NCI-H1417 (cell line): ENCODE results near the gene LRRC2.
"Not testable (repeated sequence)": the region's sequence is repeated elsewhere in the genome, so short reads cannot be mapped to it uniquely, and the experiment has no call there.

Source experiments
- DNase-seq, 3 experiments: peaks; one replicate each; lab custom pipeline; 2025; lab: John Stamatoyannopoulos, UW

LRRC2 gene, protein sequence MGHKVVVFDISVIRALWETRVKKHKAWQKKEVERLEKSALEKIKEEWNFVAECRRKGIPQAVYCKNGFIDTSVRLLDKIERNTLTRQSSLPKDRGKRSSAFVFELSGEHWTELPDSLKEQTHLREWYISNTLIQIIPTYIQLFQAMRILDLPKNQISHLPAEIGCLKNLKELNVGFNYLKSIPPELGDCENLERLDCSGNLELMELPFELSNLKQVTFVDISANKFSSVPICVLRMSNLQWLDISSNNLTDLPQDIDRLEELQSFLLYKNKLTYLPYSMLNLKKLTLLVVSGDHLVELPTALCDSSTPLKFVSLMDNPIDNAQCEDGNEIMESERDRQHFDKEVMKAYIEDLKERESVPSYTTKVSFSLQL

DNA sequence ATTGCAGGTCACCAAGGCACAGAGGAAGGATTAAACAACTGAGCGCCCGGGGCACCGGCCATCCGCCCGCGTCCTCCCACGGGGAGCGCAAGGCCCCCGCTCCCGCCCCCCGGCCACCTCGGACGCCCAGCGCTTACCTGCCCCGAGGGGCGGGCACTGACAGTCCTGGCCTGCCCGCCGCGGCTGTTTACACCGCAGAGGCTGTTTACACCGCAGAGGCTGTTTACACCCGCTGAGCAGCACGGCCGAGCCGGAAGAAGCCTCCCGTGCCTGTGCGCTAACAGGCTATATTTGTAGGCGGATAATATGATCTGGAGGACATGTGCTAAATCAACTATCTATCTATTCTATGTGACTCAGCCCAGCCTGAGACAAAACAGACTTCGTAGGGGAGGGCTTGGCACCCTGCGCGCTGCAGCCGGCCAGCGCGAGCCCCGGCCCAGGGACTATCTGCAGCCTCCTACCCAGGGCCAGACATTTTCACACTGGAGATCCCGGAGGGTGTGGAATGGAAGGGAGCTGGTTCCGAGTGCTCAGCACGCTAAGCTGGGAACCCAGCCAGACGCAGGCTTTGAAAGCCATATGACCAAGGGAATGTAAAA is at the start of gene LRRC2:
Gene LRRC2 (minus strand): TSS at position 263 of the 602 bp plus-strand sequence. CDS start 14,711 bp downstream, outside the sequence.
- DNase-seq = peak in 2 of 3 experiments; percentile 45 to 70

DNA sequence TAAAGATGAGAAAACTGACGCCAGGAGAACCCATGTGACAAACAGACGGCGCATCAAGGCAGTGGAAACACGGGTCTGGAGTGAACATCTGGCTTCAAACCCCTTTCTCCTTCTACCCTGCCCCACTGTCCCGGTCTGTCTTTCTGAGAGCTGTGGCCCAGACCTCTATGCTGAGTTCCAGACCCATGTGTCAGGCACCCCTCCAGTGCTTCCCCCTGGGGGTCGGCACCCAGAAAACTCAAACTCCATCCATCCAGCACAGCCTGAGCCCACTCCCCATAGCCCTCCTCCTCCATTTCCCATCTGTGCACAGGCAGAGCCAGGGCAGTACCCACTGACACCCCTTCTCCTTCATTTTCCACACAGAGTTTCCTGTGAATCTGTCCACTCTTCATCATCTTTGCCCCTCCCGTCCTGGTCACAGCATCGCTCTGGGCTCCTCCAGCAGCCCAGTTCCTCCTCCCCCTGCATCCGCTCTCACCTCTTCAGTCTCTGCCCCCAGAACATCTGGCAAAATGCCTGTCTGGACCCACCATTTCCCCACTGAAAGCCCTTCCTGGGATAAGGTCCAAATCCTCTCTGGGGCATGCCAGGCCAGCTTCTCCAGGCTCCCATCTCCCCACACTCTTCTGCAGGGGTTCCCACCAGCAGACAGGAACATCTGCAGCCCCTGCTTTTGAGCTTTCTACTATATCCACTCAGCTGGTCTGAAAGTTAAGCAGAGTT is 49.1 kb upstream of the LRRC2 start:
- DNase-seq = no peak

GRCh38 chr3:46614431-46614830 is 48.3 kb upstream of the LRRC2 start:
- no peak for DNase-seq

DNA sequence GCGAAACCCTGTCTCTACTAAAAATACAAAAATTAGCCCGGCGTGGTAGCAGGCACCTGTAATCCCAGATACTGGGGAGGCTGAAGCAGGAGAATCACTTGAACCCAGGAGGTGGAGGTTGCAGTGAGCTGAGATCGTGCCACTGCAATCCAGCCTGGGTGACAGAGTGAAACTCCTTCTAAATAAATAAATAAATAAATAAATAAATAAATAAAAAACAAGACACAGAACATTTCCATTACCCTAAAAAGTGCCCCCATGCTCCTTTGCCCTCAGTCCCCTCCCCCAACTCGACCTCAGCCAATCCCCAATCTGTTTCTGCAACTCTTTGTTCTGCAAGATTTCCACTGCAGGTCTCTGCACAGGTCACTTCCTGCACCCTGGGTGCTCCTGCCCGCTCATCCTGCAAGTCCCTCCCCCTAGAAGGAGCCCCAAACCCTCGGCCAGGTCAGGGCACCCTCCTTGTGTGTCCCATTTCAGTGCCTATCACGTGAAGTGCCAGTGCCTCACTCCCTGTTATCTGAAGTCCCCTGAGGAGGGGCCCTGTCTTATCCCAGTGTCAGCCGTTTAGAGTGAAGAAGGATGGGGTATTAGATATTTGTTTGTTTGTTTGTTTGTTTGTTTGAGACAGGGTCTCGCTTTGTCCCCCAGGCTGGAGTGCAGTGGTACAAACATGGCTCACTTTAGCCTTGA is 47.4 kb upstream of the LRRC2 start:
- no peak for DNase-seq

DNA sequence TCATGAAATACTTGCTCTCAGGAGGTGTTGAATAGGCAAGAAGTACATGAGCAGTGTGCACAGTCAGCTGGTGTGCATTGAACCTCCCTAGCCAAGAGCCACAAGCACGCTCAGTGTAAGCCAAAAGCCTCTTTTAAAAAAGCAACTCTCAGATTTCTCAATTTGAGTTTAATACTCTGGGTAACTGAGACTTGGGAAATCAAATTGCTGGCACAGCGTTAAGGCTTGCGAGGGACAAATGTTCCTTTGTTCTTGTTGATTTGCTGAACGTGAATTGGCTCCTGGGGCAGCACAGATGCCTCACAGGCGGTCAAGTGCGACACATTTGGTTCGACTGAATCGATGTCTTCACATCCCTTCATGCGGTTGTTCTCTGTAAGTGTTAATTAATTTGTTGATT is 46.2 kb upstream of the LRRC2 start, which contains the start of gene FAM240A:
Gene FAM240A (plus strand): TSS at position 202 of the 400 bp plus-strand sequence. CDS start 159 bp downstream, at position 361.
- no peak for DNase-seq

DNA sequence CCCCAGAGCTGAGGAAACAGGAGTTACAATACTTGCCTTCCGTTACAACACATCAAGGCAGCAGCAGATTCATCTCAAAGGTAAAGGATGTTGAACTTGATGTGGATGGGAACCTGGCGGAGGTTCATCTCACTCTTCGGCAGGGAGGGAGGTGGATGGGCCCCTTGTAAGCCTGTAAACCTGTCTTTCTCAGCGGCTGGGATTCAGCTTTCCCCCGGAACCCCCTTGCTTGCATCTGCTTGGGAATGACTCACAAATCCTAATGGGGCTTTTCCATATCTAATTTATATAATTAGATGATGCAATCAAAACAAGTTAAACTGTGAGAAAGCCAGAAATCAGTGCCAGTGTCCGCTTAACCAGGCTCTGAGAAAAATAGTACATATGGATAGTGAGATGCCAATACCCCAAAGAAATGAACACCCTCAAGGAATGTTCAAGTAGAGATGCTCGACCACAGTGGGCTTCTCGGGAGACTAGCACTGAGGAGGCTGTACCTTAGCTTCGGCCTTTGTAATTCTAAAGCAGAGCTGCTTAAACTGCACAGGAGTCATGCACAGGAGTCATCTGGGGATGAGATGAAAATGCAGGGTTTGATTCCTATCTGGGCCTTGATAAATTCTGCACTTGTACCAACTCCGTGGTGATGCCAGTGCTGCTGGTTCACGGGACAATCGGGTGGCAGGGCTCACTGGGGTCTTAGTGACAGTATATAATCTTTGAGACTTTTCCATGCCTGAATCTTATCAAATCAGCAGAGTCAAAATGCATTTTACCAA is 44.0 kb upstream of the LRRC2 start:
- DNase-seq = no peak

- DNase-seq = no peak
Observed at GRCh38 chr3:46609212-46609721, 43.2 kb upstream of the LRRC2 start.

DNA sequence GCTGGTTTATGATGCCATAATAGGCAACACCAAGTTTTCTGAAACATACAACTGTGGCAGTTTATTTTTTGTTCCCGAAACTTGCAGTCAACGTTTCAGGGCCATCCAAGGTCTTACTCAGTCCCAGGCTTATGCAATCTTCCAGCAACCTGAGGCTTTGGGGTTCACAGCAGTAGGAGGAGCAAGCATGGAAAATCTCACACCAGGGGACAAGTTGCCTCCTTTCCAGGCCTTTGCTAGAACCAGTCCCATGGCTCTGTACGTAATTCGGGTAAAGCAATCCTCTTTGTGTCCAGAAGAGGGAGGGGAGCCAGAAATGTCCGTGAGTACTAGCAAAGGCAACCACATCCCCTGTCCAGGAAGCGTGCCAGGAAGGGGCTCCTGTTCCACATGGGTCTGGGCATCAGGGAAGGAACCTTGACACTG is 41.5 kb upstream of the LRRC2 start:
- no peak for DNase-seq

DNA sequence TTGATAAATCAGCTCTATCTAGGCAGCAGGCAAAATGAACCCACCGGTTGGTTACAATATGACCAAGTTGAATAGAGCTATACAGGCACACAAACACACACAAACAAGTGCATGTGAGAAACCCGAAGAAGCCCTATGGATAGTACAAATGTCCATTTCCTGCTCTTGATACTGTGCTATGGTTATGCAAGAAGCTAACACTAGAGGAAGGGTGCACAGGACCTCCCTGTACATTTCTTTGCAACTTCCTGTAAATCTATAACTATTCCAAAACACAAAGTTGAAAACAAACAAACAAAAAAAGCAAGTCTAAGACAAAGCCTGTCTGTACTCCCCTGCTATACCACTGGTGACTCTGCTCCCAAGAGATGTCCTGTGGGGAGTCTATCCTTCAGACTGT is 38.0 kb upstream of the LRRC2 start:
- no peak for DNase-seq

- no peak for DNase-seq
Observed at GRCh38 chr3:46603446-46604046, 37.4 kb upstream of the LRRC2 start.

- no peak for DNase-seq
Observed at GRCh38 chr3:46599590-46599989, 33.5 kb upstream of the LRRC2 start.

- no peak for DNase-seq
Observed at GRCh38 chr3:46595819-46596314, 29.8 kb upstream of the LRRC2 start.

GRCh38 chr3:46594723-46595122 is 28.6 kb upstream of the LRRC2 start:
- DNase-seq = no peak

DNA sequence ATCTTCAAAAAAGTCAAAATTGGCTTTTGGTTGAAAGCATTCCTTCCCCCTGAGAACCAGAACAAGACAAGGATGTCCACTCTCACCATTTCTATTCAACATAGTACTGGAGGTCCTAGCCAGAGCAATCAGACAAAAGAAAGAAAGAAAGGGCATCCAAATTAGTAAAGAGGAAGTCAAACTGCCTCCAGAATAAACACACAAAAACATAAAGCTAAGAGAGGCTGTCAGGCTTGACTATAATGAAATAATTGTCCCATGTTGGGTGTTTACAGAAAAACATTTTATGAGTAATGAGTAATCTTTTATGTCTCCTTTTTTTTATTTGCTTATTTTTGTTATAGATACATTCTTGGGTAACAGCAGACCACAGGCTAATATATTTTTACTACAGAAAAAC is 27.9 kb upstream of the LRRC2 start:
- DNase-seq = no peak

DNA sequence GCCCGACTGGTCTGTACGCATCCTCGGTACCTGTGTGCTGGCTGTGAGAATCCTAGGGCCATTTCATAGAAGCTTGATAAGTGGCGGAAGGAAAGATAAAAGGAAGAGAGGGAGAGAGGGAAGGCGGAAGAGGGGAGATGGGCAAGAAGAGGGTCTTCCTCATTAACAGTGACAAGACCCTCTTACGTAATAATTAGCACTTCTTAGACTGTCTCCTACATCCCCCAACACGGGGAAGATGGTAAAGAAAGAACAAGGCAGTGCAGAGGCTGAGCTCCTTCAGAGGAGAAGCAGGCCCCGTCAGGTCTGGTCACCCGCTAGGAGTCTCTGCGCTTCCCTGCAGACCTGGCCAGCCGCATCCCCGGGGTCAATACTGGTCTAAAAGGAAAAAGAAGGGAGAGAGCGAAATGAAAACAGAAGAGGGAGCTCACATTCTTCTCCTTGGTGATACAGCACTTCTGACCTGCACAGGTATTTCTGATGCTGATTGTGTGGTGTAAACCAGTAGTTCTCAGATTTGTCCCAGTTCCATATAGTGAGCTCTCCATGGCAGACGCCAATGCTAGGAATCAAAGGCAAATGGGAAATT is 27.3 kb upstream of the LRRC2 start:
- DNase-seq = no peak

- DNase-seq = not testable (repeated sequence)
Observed at GRCh38 chr3:46587268-46587667, 21.2 kb upstream of the LRRC2 start.

DNA sequence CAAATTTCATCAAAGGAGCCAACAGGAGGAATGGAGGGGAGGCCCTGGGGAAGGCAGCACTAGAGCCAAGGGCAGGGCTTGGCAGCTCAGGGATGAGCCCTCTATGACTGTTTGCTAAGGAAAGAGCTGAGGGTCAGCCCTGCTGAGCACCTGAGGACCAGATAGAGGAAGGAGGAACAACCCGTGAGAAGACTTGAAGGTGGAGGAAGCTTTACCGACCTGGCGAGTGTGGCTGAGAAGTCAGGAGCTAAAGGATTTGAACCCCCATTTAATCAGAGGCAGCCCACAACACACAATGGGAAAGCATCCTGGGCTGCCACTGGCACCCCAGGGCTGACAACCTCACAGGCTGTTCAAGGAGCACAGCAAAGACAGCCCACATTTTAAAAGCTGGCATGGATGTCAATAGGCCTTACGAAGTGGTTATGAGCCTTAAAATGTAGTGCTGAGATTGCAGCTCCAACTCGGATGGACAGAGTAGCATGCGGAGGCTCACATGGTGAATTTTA is 20.7 kb upstream of the LRRC2 start:
- DNase-seq = no peak

DNA sequence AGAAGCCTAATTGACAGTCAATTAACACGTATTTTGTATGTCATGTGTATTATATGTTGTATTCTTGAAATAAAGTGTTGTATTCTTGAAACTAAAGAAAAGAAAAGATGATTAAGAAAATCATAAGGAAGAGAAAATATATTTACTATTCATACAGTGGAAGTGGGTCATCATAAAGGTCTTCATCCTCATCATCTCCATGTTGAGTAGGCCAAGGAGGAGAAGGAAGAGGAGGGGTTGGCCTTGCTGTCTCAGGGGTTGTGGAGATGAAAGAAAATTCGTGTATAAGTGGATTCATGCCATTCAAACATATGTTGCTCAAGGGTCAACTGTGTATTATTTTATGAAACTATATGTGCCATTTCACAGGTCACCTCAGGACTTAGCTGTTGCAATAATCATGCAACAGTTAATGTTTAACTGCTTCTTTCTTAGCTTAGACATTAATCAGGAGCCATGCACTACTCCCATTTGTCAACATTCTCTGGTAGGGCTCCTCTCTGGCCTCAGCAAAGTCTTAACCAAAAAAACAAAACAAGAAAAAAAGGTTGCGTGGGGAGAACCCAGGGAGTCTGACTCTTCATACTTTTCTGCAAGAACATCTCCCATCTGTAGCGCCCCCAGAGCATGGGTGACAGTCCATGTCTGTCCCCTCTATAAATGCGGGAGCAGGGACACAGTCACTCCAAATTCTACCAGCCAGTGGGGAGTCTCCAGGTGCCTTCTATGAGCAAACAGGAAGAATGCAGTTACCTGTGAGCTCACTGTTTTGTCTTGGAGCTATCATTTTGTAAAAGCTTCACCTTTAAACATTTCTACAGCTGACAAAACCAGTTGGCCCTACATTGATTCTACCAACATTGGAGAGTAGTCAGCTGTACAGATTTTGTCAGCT is 19.9 kb upstream of the LRRC2 start:
- DNase-seq = peak in 1 of 3 experiments; percentile 5
